ENCODE measurements around the gene ZNF124.
"Not testable (repeated sequence)": the region's sequence is repeated elsewhere in the genome, so short reads cannot be mapped to it uniquely, and the experiment has no call there.

Gene ZNF124

DNA sequence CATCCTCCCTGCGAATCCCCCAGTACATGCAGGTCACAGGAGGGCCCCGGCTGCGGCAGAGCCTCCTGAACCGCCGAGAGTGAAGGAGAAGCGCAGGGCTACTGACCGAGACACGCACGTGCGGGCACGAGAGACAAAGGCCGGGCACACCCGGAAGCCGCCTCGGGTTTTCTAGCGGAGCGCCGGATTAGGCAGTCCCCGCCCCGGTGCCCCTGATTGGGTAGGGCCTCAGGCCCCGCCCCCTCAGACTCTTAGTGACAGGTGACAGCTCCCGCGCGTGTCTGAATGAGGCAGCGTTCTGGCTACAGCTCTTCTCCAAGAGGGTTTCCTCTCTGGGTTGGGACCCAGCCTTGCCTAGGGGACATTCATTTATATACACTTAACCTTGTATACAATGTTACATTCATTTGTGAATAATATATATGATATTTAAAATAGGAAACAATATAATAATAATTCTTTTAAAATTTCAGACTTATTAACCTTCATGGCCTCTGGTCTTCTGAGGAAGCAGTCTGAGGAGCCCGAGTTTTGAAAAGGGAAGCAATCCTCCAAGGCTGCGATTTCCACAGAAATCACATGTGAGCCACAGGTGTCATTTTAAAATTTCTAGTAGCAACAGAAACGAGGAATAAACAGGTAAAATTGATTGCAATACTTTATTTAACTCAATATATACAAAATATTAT lies at the start of gene ZNF124:
TSS of gene ZNF124 (minus strand) at position 146 of the 689 bp plus-strand sequence. CDS start at position 3, 143 bp downstream.
- not testable (repeated sequence) for DNase-seq

DNA sequence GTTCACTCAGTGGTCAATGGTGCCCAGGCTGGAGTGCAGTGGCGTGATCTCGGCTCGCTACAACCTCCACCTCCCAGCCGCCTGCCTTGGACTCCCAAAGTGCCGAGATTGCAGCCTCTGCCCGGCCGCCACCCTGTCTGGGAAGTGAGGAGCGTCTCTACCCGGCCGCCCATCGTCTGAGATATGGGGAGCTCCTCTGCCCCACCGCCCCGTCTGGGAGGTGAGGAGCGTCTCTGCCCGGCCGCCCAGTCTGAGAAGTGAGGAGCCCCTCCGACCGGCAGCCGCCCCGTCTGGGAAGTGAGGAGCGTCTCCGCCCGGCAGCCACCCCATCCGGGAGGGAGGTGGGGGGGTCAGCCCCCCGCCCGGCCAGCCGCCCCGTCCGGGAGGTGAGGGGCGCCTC lies 48.5 kb upstream of the ZNF124 start:
- DNase-seq = not testable (repeated sequence)

DNA sequence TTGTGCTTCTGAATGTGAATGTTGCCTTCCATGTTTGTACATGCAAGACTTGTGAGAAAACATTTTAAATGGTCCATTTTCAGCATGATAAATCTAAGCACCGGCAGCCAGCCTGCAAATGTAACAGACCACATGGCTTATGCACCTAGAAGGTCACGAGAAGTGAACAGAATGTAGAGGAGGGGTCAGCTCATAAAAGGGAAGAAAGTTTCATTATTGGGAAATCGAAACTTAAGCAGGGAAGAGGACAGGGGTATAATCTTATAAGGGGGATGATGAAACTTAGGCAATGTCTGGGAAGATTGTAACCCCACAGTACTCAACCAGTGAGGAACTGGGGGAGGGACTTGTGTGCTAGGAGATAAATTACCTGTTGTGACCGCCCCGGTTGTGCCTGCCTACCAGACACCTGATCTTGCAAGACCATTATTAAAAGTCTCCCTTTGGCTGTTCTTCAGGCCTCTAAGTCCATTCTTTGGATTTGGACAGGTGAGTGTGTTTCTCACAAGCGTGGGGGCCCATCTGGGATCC lies 46.4 kb upstream of the ZNF124 start:
- DNase-seq = no peak

DNA sequence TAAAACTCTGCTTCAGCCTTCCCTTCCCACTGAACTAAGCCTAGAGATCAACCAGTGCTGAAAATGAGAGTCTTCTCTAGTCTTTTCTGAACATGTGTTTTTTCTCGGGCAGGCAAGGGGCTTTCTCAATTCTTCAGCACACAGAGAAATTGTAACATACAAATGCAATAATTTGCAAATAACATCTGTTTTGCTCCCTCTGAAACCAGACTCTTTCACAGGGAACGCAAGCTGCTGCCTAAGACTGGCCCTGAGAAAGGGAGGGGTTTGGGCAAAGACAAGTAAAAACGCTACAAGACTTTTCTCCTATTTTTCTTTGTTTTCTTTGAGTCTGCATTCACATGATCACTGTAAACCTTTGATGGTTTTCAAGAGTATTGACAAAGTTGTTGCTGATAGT lies 44.4 kb upstream of the ZNF124 start:
- no peak for DNase-seq

DNA sequence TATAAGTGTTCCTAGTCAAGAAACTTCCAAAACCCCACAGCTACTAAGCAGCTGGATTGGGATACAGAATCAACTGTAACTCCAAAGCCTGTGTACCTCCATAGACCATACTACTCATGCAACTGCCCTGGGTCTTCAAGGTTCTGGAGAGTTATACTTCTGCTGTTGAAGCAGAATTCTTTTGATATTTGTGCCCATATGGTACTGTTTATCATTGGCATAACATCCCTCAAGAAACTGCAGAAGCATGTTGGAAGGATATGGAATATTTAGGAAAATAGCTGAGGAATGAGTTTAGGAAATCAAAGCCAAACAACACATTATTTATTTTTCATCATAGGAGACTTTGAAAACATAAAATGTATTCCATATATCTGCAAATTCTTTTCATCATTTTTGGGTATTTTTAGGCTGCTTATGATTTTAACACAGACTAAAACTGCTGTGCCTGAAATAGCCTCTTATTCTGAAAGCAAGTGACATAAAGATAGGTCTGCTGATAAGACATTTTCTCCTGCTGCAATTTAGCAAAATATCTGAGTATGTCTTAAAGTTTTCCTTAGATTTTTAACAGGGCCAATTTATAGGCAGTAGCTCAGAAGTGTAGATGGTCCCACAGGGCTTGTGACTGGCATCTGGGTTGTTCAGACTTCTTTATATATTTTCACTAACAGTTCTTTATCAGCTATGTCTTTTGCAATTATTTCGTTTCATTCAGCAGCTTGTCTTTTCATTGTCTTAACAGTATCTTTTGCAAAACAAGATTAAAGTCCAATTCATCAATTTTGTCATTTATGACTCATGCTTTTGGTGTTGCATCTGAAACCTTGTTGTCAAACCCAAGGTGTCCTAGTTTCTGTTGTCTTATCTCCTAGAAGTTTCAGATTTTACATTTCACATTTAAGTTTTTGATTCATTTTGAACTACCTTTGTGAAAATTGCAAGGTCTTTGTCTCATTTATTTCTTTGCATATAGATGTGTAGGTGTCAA lies 41.1 kb upstream of the ZNF124 start:
- no peak for DNase-seq

DNA sequence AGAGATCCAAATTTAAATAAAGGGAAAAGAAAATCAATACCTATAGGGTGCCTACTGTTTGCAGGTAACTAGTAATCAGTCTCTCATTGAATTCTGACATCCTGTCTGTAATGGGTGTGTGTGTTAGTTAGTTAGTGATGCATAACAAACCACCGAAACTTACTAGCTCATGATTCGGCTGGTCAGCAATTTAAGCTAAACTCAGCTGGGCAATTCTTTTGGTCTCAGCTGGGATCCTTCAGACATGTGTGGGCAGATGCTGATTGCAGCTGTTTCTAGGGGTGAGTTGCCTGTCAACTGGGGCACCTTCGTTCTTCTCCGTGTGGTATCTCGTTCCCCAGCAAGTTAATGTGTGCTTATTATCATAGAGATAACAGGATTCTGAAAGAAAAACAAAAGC lies 40.2 kb upstream of the ZNF124 start:
- no peak for DNase-seq

DNA sequence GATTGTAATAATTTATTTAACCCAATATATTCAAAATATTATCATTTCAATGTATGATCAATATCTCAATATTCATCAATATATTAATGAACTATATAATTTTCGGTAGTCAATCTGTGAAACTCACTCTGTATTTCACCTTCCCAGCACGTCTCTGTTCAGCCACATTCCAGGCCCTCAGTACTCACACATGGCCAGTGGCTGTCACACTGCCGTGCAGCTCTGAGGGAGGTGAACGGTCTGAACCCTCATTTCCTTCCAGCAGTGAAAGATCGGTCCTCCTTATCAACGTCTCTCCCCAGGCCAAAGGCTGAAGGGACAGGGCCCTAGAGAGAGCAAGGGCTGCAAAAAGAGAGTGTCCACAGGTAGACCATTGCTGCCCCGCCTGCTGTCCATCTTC lies 39.5 kb upstream of the ZNF124 start:
- DNase-seq = no peak

DNA sequence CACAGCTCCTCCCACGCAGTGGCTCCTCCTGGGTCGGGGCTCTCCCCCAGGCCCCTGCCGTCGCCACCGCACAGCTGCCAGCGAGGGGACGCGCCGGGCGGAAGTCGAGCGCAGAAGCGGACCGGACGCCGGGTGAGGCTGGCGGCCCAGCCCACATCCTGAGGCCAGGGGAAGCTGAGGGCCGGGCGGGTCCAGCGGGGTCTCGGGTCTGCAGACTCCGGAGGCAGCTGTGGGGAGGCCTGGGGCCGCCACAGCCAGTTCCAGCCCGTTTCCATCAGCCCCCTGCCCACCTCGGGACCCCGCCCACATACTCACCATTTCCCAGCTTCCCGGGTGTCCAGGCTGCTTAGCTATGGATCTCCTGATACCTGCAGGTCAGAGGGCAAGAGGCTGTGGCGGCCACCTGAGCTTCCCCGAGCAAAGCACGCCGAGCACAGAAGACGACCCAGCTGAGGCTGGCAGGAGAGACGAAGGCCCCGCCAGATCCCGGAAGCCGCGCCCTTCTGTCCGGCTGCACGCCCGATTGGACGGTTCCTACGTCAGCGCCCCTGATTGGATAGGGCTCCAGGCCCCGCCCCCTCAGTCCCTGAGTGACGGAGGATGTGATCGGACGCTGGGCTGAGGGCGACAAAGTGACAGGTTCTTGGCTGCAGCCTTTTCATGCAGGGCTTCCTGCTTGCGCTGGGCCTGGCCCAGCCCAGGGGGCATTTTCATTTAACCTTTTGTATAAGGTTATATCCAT lies 38.7 kb upstream of the ZNF124 start:
- peak; percentile 94 for DNase-seq

DNA sequence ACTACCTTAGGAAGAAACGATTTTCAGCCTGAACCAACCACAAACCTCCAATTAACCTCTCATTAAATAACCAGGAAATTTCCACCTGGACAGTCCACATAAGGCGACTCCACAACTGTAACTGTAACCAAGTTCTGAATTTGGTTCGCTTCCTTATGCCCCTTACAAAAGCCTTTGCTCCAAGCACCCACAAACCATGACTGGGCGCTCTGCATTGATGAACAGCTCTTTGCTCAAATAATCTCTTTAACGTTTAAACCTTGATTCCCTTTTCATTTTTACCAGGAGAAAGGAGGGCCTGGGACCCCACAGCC lies 38.2 kb upstream of the ZNF124 start:
- DNase-seq = no peak

DNA sequence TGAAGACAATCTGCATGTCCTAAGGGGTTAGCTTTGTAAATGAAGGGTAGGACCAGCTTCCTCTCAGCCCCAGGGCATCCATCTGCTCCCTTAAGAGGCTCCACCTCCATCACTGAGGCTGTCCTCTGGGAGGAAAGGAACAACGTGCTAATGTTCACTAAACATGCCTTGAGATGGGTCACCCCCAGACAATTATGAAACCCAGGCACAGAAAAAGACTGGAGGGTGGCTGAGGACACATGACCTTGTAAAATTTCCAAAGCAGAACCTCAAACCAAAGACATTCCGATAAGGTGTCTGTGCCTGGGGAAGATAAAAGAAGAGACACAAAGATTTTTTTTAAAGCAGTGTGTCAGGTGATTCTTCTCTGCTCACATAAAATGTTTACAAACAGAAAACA lies 37.6 kb upstream of the ZNF124 start:
- peak; percentile 34 for DNase-seq

DNA sequence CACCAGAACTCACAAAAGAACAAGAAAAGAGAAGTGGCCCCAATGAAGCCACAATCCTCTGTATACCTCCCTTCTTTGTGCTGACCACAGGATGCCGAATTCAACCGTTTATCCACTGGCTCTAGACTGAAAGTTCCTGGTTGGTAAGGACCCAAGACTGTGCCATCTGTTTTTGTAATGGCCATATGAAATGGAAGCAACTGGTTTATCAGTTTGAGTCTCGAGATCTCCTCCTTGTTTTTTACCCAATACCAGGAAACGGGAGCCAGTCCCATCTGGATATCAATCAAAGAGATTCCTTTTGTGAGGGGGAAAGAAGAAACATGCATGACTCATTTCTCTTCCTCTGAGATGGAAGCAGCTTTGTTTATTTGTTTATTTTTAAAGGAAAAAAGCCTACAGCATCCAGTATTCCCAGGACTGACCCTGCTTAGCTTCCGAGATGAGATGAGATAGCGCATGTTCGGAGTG lies 32.4 kb upstream of the ZNF124 start:
- no peak for DNase-seq

DNA sequence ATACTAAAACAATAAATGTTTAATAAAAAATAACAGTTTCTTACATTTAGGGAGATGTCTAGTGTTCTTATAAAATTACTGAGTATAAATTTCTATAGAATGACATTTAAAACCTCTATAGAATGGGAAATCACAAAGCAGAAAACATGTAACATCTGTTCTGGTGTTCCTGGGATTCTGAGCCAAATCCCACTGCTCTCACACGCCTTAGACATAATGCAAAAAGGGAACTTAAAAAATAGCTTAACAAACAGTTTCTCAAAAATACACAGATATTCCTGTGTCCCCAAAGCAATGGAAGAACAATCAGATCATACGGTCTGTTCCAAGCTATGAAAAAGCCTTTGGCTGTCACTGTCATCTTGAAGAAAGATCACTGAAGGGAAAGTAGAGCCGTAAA lies 27.0 kb upstream of the ZNF124 start:
- no peak for DNase-seq

DNA sequence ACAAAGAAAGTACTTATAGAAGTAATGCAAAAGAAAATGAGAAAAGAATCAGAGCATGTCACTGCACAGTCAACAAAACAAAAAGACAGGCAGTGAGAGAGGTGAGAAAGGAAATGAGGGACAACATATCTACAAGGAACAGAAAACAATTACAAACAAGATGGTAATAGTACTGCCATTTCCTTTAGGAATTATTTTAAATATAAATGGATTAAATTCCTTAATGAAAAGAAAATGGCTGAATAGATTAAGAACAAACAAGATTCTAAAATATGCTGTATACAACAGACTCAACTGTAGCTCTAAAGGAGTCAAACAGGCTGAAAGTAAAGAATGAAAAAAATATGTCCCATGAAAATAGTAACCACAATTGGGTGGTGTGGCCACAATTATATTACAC lies 22.1 kb upstream of the ZNF124 start:
- no peak for DNase-seq

DNA sequence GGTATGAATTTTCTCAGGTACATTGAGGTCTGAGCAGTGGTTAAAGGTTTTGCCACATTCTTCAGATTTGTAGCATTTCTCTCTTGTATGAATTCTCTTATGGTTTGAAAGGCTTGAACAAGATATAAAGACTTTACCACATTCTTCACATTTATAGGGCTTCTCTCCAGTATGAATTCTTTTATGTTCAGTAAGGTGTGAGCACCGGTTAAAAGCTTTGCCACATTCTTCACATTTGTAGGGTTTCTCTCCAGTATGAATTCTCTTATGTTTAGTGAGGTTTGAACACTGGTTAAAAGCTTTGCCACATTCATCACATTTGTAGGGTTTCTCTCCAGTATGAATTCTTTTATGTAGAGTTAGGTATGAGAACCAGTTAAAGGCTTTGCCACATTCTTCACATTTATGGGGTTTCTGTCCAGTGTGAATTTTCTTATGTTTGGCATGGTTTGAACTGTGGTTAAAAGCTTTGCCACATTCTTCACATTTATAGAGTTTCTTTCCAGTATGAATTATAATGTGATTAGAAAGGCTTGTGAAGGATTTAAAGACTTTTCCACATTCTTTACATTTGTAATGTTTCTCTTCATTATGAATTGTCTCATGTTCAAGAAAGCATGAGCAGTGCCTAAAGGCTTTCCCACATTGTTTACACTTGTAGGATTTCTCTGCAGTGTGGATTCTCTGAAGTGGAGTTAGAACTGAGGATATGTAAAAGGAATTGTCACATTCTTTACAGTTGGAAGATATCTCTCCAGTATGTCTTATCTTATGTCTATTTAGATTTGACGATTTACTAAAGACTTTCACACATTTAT lies 18.4 kb upstream of the ZNF124 start:
- DNase-seq = no peak

DNA sequence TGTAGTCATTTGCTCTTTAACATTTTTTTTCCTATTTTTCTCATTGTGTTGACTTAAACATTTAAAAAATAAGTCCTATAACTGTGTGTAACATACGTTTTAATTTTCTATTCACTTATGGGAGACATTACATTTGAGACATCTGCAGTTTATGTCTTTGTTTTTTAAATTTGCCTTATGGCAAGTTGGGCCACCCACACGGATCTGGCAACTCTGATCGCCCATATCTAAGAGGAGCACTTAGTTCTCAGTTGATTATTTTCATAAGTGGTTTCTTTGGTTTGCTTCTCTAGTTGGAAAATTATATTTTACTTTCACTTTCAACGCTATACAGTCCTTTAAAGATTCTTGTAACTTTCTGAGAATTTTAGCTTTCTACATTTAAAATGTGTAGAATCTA lies 13.8 kb upstream of the ZNF124 start:
- DNase-seq = no peak

DNA sequence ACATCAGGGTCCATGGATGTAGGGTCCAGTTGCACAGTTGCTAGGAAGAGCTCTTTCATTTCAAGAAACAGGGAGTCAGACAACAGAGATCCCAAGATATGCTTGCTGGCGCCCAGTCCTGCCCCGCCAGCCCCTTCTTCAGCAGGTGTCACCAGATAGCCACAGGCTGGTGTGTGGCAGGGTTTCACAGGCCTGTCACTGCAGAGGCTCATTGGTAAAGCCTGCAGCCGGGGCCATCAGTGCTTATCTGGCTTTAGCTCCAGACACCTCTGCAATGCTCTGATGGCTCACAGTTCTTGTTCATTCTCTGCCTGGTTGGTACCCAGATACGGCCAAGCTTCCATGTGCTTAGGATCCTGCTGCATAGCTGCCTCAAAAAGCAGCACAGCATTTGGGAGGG lies 12.4 kb upstream of the ZNF124 start:
- no peak for DNase-seq

DNA sequence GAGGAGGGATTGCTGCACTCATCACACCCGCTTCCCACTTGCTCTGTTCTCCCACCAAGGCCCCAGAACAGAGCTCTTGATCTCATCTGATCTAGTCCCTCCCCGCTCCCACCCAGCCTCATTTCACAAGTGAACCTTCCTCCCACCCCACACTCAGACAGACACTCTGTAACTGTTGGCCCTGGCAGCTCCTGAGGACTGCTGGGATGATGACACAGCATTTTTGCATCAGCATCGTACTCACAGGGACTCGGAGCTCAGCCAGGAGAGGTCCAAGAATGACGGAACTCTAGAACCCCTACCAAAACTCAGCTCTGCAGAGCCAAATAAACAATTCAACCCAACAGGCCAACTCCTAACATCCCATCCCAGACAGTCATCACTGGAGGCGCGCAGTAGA lies 11.2 kb upstream of the ZNF124 start:
- DNase-seq = no peak

DNA sequence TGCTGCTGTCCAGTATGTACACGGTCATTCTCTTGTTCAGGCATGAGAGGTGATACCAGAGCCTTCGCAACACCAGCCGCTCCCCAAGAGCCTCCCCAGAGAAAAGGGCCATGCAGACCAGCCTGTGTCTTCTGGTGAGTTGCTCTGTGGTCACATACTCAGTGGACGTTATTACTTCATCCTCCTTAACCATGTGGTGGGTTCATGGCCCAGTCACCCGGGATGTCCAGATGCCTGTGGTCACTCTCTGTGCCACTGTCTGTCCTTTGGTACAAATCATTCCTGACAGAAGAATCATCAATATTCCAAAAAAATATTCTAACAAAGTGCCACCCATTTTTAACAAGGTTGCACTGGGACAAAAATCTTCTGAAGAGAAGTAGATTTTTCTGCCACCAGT lies 8.8 kb upstream of the ZNF124 start:
- peak; percentile 49 for DNase-seq

DNA sequence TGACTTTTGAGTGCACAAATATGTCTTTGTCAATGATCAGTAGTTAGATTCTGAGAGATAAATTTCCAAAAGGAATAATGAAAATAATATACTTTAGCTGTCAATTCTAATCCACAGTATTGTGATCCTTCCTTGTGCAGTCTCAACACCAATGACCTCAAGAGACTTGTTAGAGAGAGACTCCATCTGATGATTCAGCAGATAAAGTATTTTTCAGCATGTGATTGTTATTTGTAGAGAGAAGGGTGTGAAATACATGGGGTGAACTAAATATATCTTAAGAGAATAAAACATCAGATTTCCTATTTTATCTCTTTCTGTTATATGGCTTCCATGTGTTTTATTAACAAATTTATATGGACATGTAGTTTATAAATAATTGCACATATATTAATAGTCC lies 5.9 kb upstream of the ZNF124 start:
- DNase-seq = no peak

DNA sequence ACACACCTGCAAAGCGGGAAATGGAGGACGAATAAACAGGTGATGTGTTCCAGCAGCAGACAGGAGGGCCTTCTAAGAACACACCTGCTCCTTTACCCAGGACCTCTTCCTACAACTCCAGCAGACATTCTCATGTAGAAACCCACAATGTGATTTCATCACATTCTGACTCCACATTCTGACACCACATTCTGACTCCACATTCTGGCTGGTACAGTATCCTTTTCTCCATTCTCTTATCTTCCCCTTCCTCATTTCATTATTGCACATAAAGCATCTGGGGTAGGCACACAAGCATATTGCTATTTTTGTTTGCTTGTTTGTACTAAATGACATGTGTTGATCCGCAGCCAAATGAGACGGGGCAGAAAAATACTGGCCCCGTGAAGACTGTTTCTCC lies 3.6 kb upstream of the ZNF124 start:
- DNase-seq = no peak

DNA sequence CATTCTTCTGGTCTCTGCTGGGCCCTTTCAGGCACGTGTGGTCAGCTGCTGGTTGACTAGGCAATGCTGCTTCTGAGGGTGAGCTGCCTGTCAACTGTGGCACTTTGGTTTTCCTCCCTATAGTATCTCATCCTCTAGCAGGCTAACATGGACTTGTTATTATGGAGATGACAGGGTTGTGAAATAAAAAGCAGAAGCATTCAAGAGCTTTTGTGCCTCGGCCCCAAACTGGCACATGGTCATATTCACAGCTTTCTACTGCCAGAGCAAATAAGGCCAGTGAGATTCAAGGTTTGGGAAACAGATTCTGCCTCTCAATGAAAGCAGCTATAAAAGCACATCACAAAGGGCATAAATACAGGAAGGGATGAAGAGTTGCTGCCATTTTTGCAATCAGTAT lies 1.6 kb upstream of the ZNF124 start:
- no peak for DNase-seq

DNA sequence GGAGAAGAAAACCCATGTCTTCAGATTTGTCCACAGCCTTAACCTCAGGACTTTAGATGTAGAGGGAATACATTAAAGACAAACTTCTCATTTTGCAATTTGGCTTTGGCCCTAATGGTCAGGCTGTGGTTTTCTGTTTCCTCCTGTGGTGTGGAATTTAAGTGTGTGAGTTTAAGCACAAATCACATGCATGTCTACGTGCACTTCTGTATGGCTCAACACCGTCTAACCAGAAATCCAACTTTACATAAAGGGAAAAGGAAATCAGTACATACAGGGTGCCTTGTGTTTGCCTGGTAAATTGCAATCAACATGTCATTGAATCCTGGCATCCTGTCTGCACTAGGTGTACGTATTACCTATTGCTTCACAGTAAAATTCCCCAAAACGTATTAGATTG lies 1.2 kb upstream of the ZNF124 start:
- DNase-seq = no peak

Measured in EL (cell line).